Thyroid gland (tissue), 4 donors: ENCODE data around the gene GGNBP2.

Source experiments
- POLR2A ChIP-seq, 2 donors: fragments of 450-650 bp; IDR thresholded peaks; one replicate each; pipeline ENCODE4 v1.6.1; 2017; ENCODE audit warnings: antibody characterized with exemption in 2 of 2, mild to moderate bottlenecking in 2 of 2, moderate library complexity in 1 of 2
- TF ChIP-seq, protein P1 (sequence below), 6 experiments: fragments of 200-600 bp in 3 of 6; fragments of 450-650 bp in 3 of 6; sonication (generic) in 3 of 6; IDR thresholded peaks; one replicate each; pipeline ENCODE4 v1.5.1; 2016 to 2019; ENCODE audit warnings: antibody characterized with exemption in 6 of 6, mild to moderate bottlenecking in 2 of 6, inconsistent platforms in 1 of 6, moderate library complexity in 1 of 6

DNA sequence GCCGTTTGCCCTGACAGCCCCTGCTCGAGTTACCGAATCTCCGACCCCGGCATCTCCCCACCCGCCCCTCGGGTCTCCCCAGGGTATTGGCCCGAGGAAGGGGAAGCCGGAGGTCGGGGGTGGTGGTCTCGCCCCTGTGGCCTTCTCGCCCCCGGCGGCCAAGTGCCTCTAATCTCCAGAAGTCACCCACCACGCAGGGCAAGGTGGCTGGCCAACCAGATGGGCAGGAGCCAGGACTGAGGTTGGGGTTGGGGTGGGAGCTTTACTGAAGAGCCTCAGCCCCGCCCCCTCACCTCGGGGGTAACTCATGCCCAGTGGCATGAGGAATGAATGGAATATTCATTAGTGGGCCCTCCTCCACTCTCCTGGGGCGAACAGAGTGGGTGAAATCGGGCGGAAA is 47.6 kb downstream of the GGNBP2 start:
- TF ChIP-seq POLR2A (IDR thresholded peaks at IDR 0.05) = no peak
- TF ChIP-seq, protein P1, sequence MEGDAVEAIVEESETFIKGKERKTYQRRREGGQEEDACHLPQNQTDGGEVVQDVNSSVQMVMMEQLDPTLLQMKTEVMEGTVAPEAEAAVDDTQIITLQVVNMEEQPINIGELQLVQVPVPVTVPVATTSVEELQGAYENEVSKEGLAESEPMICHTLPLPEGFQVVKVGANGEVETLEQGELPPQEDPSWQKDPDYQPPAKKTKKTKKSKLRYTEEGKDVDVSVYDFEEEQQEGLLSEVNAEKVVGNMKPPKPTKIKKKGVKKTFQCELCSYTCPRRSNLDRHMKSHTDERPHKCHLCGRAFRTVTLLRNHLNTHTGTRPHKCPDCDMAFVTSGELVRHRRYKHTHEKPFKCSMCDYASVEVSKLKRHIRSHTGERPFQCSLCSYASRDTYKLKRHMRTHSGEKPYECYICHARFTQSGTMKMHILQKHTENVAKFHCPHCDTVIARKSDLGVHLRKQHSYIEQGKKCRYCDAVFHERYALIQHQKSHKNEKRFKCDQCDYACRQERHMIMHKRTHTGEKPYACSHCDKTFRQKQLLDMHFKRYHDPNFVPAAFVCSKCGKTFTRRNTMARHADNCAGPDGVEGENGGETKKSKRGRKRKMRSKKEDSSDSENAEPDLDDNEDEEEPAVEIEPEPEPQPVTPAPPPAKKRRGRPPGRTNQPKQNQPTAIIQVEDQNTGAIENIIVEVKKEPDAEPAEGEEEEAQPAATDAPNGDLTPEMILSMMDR (IDR thresholded peaks at IDR 0.05) = no peak
